ENCODE measurements around the gene KHDRBS2. TPM values are rescaled to one million over a fixed set of nuclear protein-coding genes. Genes with fewer than 3 reads are reported as not detected.

Gene KHDRBS2
- total RNA-seq, 2 experiments from 2014 or later, result not detected

DNA sequence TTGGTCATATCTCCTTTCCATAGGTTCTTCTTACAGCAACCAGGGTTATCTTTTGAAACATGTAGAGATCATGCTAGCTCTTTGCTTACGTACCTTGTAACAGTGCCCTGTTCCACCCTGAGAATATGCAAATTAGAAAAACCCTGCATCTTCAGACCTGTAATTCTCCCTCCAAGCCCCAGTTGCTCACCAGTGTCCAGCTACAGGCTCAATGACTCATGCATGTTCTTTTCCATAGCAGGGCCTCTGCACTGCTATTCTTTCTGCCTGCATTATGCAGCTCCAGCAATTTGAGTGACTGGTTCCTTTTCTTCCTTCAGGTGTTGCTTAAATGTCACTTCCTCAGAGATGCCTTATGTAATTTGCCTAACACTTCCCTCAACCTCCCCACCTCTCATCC, 636.2 kb downstream of the KHDRBS2 start:
- H3K4me1 Mint-ChIP-seq (ENCODE audit: low read depth), result no peaks in the 10 kb centered on the region
- Histone ChIP-seq H3K4me3 (ENCODE audit: low read length) (no peak overlapping the region), H3K9me3 (ENCODE audit: control insufficient read depth in 1 of 2, insufficient read depth in 1 of 2, low read length in 2 of 2) (peaks cover 0 to 2% of the 10 kb centered on the region in 2 experiments), H3K36me3 (ENCODE audit: insufficient read depth, low read length) (no peaks in the 10 kb centered on the region), H3K4me1 (ENCODE audit: insufficient read depth, low read length) (no peaks in the 10 kb centered on the region), H3K27me3 (ENCODE audit: control insufficient read depth in 1 of 2, insufficient read depth in 2 of 2, low read length in 2 of 2) (no peaks in the 10 kb centered on the region), H3K27ac (ENCODE audit: low read depth in 1 of 2, low read length in 2 of 2) (no peak overlapping the region)
- H3K4me3 Mint-ChIP-seq, result no peak overlapping the region
- no peaks in the 10 kb centered on the region for H3K27me3 Mint-ChIP-seq
- peaks cover 19% of the 10 kb centered on the region for H3K9me3 Mint-ChIP-seq
- ATAC-seq (ENCODE audit: poor library complexity) (no peak), DNase-seq (no peak)
- intact Hi-C loops (cut with DNase I, micrococcal nuclease), result no loop called here
- TF ChIP-seq, protein P1, sequence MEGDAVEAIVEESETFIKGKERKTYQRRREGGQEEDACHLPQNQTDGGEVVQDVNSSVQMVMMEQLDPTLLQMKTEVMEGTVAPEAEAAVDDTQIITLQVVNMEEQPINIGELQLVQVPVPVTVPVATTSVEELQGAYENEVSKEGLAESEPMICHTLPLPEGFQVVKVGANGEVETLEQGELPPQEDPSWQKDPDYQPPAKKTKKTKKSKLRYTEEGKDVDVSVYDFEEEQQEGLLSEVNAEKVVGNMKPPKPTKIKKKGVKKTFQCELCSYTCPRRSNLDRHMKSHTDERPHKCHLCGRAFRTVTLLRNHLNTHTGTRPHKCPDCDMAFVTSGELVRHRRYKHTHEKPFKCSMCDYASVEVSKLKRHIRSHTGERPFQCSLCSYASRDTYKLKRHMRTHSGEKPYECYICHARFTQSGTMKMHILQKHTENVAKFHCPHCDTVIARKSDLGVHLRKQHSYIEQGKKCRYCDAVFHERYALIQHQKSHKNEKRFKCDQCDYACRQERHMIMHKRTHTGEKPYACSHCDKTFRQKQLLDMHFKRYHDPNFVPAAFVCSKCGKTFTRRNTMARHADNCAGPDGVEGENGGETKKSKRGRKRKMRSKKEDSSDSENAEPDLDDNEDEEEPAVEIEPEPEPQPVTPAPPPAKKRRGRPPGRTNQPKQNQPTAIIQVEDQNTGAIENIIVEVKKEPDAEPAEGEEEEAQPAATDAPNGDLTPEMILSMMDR (IDR thresholded peaks at IDR 0.05), result no peak
- CTCF ChIA-PET, result no interaction called here
- POLR2A ChIA-PET, result no interaction called here
- no peaks in the 10 kb centered on the region for H3K36me3 Mint-ChIP-seq (ENCODE audit: low read depth)
- no peak overlapping the region for H3K27ac Mint-ChIP-seq

GRCh38 chr6:61640463-61640862, 645.6 kb downstream of the KHDRBS2 start:
- no peaks in the 10 kb centered on the region for H3K4me1 Mint-ChIP-seq (ENCODE audit: low read depth)
- H3K9me3 Mint-ChIP-seq, result peaks cover 24% of the 10 kb centered on the region
- no peaks in the 10 kb centered on the region for H3K27me3 Mint-ChIP-seq
- H3K36me3 ChIP-seq (ENCODE audit: insufficient read depth, low read length), result no peaks in the 10 kb centered on the region
- CTCF ChIA-PET, result no interaction called here
- H3K27ac Mint-ChIP-seq, result no peak overlapping the region
- no peak overlapping the region for H3K27ac ChIP-seq (ENCODE audit: low read depth in 1 of 2, low read length in 2 of 2)
- H3K27me3 ChIP-seq (ENCODE audit: control insufficient read depth in 1 of 2, insufficient read depth in 2 of 2, low read length in 2 of 2), result no peaks in the 10 kb centered on the region
- H3K4me3 Mint-ChIP-seq, result no peak overlapping the region
- intact Hi-C loops (cut with DNase I, micrococcal nuclease), result no loop called here
- H3K9me3 ChIP-seq (ENCODE audit: control insufficient read depth in 1 of 2, insufficient read depth in 1 of 2, low read length in 2 of 2), result peaks cover 4 to 5% of the 10 kb centered on the region in 2 experiments
- POLR2A ChIA-PET, result no interaction called here
- H3K4me3 ChIP-seq (ENCODE audit: low read length), result no peak overlapping the region
- H3K4me1 ChIP-seq (ENCODE audit: insufficient read depth, low read length), result no peaks in the 10 kb centered on the region
- DNase-seq (no peak), ATAC-seq (ENCODE audit: poor library complexity) (no peak)
- TF ChIP-seq, protein P1 (IDR thresholded peaks at IDR 0.05), result no peak
- H3K36me3 Mint-ChIP-seq (ENCODE audit: low read depth), result no peaks in the 10 kb centered on the region
